Activated T-cell treated with anti-CD3 and anti-CD28 coated beads, Interleukin-2, amount 50 U/mL, for 24 hours (primary cell): ENCODE results near the gene COA4.

Experiments
- DNase-seq: peaks from one replicate; pipeline ENCODE4 v3.0.0-alpha.2; 2020
- H3K27ac Mint-ChIP-seq: 2 replicates; pipeline ENCODE4 v1.8.0; 2020; ENCODE audit warnings: mild to moderate bottlenecking, mixed read lengths
- H3K27me3 Mint-ChIP-seq: 2 replicates; pipeline ENCODE4 v1.8.0; 2020; ENCODE audit warnings: mixed read lengths
- H3K36me3 Mint-ChIP-seq: 2 replicates; pipeline ENCODE4 v1.8.0; 2020; ENCODE audit warnings: low read depth, mixed read lengths
- H3K4me1 Mint-ChIP-seq: 2 replicates; pipeline ENCODE4 v1.8.0; 2020; ENCODE audit warnings: low read depth, mixed read lengths
- H3K4me3 Mint-ChIP-seq: 2 replicates; pipeline ENCODE4 v1.8.0; 2020; ENCODE audit warnings: mild to moderate bottlenecking, moderate library complexity, mixed read lengths
- H3K9me3 Mint-ChIP-seq: 2 replicates; pipeline ENCODE4 v1.8.0; 2020; ENCODE audit warnings: mixed read lengths

COA4 gene

DNA sequence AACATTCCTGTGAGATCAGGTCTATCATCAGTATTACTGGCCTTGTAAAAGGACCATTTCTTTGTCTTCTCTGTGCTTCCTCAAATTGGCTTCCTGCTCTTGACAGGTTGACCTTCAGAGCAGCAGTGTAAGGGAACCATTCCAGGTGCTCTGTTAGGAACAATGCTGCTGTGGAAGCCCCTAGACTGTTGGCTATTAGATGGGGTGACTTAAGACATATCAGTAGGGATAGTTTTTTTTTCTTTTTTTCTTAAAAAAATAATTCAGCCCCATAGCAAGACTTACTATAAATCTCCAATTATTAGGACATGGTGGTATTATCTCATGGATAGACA is 37.6 kb downstream of the COA4 start:
- no peak overlapping the region for H3K27ac Mint-ChIP-seq
- no peaks in the 10 kb centered on the region for H3K9me3 Mint-ChIP-seq
- no peak overlapping the region for H3K4me3 Mint-ChIP-seq
- no peaks in the 10 kb centered on the region for H3K27me3 Mint-ChIP-seq
- peaks cover 60% of the 10 kb centered on the region for H3K36me3 Mint-ChIP-seq
- DNase-seq = no peak
- no peaks in the 10 kb centered on the region for H3K4me1 Mint-ChIP-seq

DNA sequence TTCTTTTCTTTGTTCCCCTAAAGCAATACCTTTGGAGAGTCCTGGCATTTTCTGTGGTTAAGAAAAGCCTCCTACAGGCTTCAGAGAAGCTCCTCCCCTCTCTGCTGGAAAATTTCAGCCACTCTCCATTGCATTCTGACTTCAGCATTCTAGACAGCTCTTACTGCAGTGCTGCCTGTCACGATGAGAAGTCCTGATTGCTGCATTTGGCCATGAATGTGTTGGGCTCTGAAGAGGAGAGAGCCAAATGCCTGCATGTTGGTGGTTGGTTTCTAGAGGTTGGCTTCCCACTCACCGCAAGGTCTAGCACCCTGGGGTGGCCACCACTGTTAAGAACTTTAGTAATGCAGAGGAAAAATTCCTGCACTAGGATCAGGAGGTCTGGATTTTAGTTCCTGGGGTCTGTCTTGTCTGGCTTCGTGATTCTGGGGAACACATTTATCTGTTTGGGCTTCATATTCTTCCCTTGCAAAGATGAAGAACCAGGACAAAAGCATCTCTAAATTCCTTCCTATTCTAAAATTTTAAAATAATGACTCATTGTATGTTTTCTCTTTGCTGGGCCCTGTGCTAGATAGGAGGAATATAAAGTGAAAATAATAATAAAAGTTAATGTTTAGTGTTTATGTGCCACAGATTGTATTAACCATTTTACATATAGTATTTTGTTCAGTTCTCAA is 38.1 kb downstream of the COA4 start:
- Mint-ChIP-seq H3K4me1 (no peaks in the 10 kb centered on the region), H3K27ac (no peak overlapping the region), H3K4me3 (no peak overlapping the region), H3K36me3 (peaks cover 58% of the 10 kb centered on the region), H3K9me3 (no peaks in the 10 kb centered on the region), H3K27me3 (no peaks in the 10 kb centered on the region)
- DNase-seq = no peak

DNA sequence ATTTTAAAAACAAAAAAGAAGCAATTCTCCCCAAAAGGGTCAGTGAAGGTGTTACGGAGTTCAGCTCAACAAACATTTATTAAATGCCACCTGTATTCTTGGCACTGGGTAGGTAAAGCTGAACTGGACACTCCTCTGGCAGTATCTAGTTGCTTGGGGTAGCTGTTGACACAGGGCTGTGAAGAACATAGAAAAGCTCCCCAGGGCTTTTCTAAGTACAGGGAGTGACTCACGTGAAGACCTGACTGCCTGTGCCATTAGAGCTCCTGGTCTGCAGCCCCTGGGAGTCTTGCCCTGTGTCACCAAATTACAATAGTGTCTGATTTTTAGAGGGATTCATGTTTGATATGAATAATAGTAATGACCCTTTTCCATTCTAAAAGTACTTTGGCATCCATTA is 43.6 kb downstream of the COA4 start:
- H3K27ac Mint-ChIP-seq = no peak overlapping the region
- H3K4me3 Mint-ChIP-seq = no peak overlapping the region
- no peak for DNase-seq
- H3K36me3 Mint-ChIP-seq = peaks cover 63% of the 10 kb centered on the region
- no peaks in the 10 kb centered on the region for H3K27me3 Mint-ChIP-seq
- H3K4me1 Mint-ChIP-seq = no peaks in the 10 kb centered on the region
- H3K9me3 Mint-ChIP-seq = no peaks in the 10 kb centered on the region

DNA sequence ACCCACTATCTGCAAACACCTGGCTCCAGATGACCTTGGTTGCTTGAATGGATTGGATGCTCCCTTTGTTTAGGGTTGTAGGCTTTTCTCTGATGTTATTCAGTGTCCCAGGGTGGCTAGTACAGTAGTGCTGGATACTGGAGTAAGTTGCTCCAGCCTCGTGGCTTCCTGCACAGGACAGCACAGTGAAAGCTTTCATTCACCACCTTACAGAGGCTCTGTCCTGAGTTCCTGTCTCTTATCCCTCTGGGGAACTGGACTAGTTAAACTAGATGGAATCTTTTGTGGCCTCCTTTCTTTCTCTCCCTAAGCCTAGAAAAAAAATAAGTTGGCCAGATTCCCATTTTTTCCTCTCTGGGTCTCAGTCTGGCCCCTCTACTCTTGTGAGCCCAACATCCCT is 46.4 kb downstream of the COA4 start:
- no peaks in the 10 kb centered on the region for H3K9me3 Mint-ChIP-seq
- H3K36me3 Mint-ChIP-seq = peaks cover 66% of the 10 kb centered on the region
- no peak overlapping the region for H3K4me3 Mint-ChIP-seq
- H3K27ac Mint-ChIP-seq = no peak overlapping the region
- no peaks in the 10 kb centered on the region for H3K4me1 Mint-ChIP-seq
- H3K27me3 Mint-ChIP-seq = no peaks in the 10 kb centered on the region
- no peak for DNase-seq
